HepG2 (cell line): ENCODE data around the gene SLC25A51. TPM values are rescaled to one million over a fixed set of nuclear protein-coding genes. Genes with fewer than 3 reads are reported as not detected.
A peak's percentile ranks its signal among the peaks of the same experiment; 100 is the strongest.

Experiments
- ATAC-seq: fragments of 200-7000 bp; cut with Tn5 transposase; 3 replicates; pipeline ENCODE4 v1.9.1; 2020; ENCODE audit warnings: mild to moderate bottlenecking, moderate library complexity
- BruUV-seq: library from RNA; stranded (reverse); fragments of 400-500 nt; replicated peaks from 2 replicates; lab custom pipeline; 2021; lab: Mats Ljungman, UMichigan
- CTCF ChIA-PET: fragments of 300-600 bp; formaldehyde crosslinking; extraction: SDS; loops from one replicate; lab custom pipeline; 2021; ENCODE audit warnings: low total read pairs, inconsistent platforms, low intra/inter-chr PET ratio; lab: Yijun Ruan, JAX
- POLR2A ChIA-PET: fragments of 350-600 bp; sonication (Branson Sonifier 250); formaldehyde crosslinking; loops from one replicate; lab custom pipeline; 2020; ENCODE audit warnings: antibody characterized with exemption, inconsistent platforms; lab: Yijun Ruan, JAX
- DNase-seq: peaks from one replicate; pipeline ENCODE4 v3.0.0-alpha.2; 2015; ENCODE audit warnings: low spot score
- FAIRE-seq: peaks from 3 replicates; lab custom pipeline; 2011; peaks lifted over from hg19 to GRCh38; lab: Jason Lieb, UNC
- H2AFZ ChIP-seq: one replicate; pipeline ENCODE4 v1.6.1; 2011; ENCODE audit warnings: low read length, inconsistent platforms
- H3K27ac ChIP-seq: fragments of 300-600 bp; 3 replicates; pipeline ENCODE4 v1.8.0; 2011; ENCODE audit warnings: mixed run types, mild to moderate bottlenecking, mixed read lengths, low read length, inconsistent platforms; ENCODE audit not compliant: insufficient read depth; ENCODE audit errors: extremely low read length
- H3K27me3 ChIP-seq, 2 experiments: fragments of 200-600 bp in 1 of 2; 2 replicates in 1 of 2; 3 replicates in 1 of 2; pipeline versions ENCODE4 v1.6.0 to v1.8.0; 2011; ENCODE audit warnings: low read length in 2 of 2, mild to moderate bottlenecking in 2 of 2, moderate library complexity in 2 of 2, inconsistent platforms in 1 of 2; ENCODE audit not compliant: insufficient read depth in 2 of 2, control insufficient read depth in 1 of 2
- H3K36me3 ChIP-seq, 2 experiments: fragments of 200-600 bp in 1 of 2; replicated peaks in 1 of 2; 2 replicates in 1 of 2; 3 replicates in 1 of 2; pipeline versions ENCODE4 v1.5.1 to v1.8.0; 2011; ENCODE audit warnings: low read length in 2 of 2, inconsistent platforms in 1 of 2; ENCODE audit not compliant: insufficient read depth in 2 of 2, control insufficient read depth in 1 of 2
- H3K4me1 ChIP-seq: 2 replicates; pipeline ENCODE4 v1.5.1; 2012; ENCODE audit warnings: low read length, inconsistent platforms; ENCODE audit not compliant: insufficient read depth
- H3K4me2 ChIP-seq: 2 replicates; pipeline ENCODE4 v1.6.0; 2011; ENCODE audit warnings: low read depth, low read length, inconsistent platforms
- H3K4me3 ChIP-seq, 3 experiments: fragments of 200-600 bp in 1 of 3; sonication (generic), shearing (Covaris generic) in 1 of 3; replicated peaks in 1 of 3; 2 replicates each; pipeline ENCODE4 v1.5.1; 2011 to 2016; ENCODE audit warnings: low read length in 3 of 3, inconsistent platforms in 2 of 3, low read depth in 2 of 3, mild to moderate bottlenecking in 2 of 3, control low read depth in 1 of 3, mixed read lengths in 1 of 3; ENCODE audit not compliant: insufficient read depth in 1 of 3
- H3K79me2 ChIP-seq: one replicate; pipeline ENCODE4 v1.6.1; 2011; ENCODE audit warnings: low read length, inconsistent platforms; ENCODE audit not compliant: insufficient read depth
- H3K9ac ChIP-seq: 2 replicates; pipeline ENCODE4 v1.6.0; 2011; ENCODE audit warnings: mild to moderate bottlenecking, low read depth, low read length, inconsistent platforms; ENCODE audit not compliant: insufficient read depth
- H3K9me3 ChIP-seq: 2 replicates; pipeline ENCODE4 v1.5.1; 2012; ENCODE audit warnings: mild to moderate bottlenecking, low read length
- H4K20me1 ChIP-seq: 2 replicates; pipeline ENCODE4 v1.6.0; 2011; ENCODE audit warnings: inconsistent platforms, mild to moderate bottlenecking, low read length, moderate library complexity; ENCODE audit not compliant: insufficient read depth
- PTBP1 ChIP-seq: fragments of 200-400 bp; formaldehyde crosslinking; IDR thresholded peaks from 2 replicates; pipeline ENCODE4 v1.6.1; 2018; ENCODE audit warnings: low read length, low read depth; ENCODE audit not compliant: poor library complexity, severe bottlenecking
- RFX1 ChIP-seq: fragments of 450-650 bp; IDR thresholded peaks from 2 replicates; pipeline ENCODE4 v1.6.1; 2017
- SRSF9 ChIP-seq: fragments of 200-400 bp; formaldehyde crosslinking; IDR thresholded peaks from 2 replicates; pipeline ENCODE4 v1.6.1; 2018; ENCODE audit warnings: borderline replicate concordance, mild to moderate bottlenecking, low read depth, low read length; ENCODE audit not compliant: insufficient read depth, poor library complexity, severe bottlenecking
- SYNCRIP ChIP-seq: fragments of 200-400 bp; formaldehyde crosslinking; IDR thresholded peaks from 2 replicates; pipeline ENCODE4 v1.6.1; 2018; ENCODE audit warnings: mild to moderate bottlenecking, low read depth, low read length; ENCODE audit not compliant: insufficient read depth
- TCF12 ChIP-seq, 2 experiments: fragments of 450-650 bp in 1 of 2; sonication (generic) in 1 of 2; formaldehyde crosslinking in 1 of 2; IDR thresholded peaks; 2 replicates each; pipeline versions ENCODE4 v1.6.1 to v1.8.0; 2017 to 2022; ENCODE audit warnings: antibody characterized with exemption in 1 of 2, mild to moderate bottlenecking in 1 of 2, missing genetic modification reagents in 1 of 2, moderate library complexity in 1 of 2
- ZNF10 ChIP-seq: sonication (generic); formaldehyde crosslinking; IDR thresholded peaks from 2 replicates; pipeline ENCODE4 v1.4.0; 2020; ENCODE audit warnings: mild to moderate bottlenecking, low read depth, missing genetic modification reagents, borderline replicate concordance
- ZNF121 ChIP-seq: sonication (generic); formaldehyde crosslinking; IDR thresholded peaks from 2 replicates; pipeline ENCODE4 v1.5.0; 2020; ENCODE audit warnings: mild to moderate bottlenecking, missing genetic modification reagents
- ZNF567 ChIP-seq: sonication (generic); formaldehyde crosslinking; IDR thresholded peaks from 2 replicates; pipeline ENCODE4 v1.8.1; 2023; ENCODE audit warnings: mild to moderate bottlenecking, missing genetic modification reagents, borderline replicate concordance
- ZNF629 ChIP-seq: sonication (generic); formaldehyde crosslinking; conservative IDR thresholded peaks from 2 replicates; pipeline ENCODE4 v1.5.0; 2020; ENCODE audit warnings: missing genetic modification reagents
- ZNF746 ChIP-seq: sonication (generic); formaldehyde crosslinking; IDR thresholded peaks from 2 replicates; pipeline ENCODE4 v1.8.0; 2022; ENCODE audit warnings: mild to moderate bottlenecking, missing genetic modification reagents
- ZNF816 ChIP-seq: sonication (generic); formaldehyde crosslinking; IDR thresholded peaks from 2 replicates; pipeline ENCODE4 v1.8.0; 2022; ENCODE audit warnings: missing genetic modification reagents, mild to moderate bottlenecking, borderline replicate concordance
- WGBS: methylation state at CpG from one replicate; pipeline ENCODE4 v1.1.6; 2017; ENCODE audit warnings: low lambda C conversion rate; 5-methylcytosine and 5-hydroxymethylcytosine counted together
- in situ Hi-C: cut with HindIII; loops from 2 replicates; pipeline ENCODE4 v1.10.0; 2017; ENCODE audit warnings: low pct_unique_long_range_greater_than_20kb; ENCODE audit not compliant: extremely low pct_ligation_motif_present
- intact Hi-C: fragments of 100-400 bp; cut with micrococcal nuclease; formaldehyde crosslinking; loops from one replicate; pipeline ENCODE4 v1.10.0; 2022; ENCODE audit not compliant: unreplicated experiment
- polyA plus RNA-seq, 8 experiments: library from polyadenylated mRNA; depleted of rRNA in 3 of 8; stranded (reverse) in 7 of 8; unstranded in 1 of 8; fragments of >200 nt; fragmentation: Illumina TruSeq in 4 of 8; extraction: Trizol in 4 of 8; gene quantifications; 2 replicates each; pipeline versions ENCODE4 v1.2.1 to v1.2.3, GENCODE V29; 2011 to 2016; ENCODE audit warnings: low read depth in 4 of 8, missing spikeins in 1 of 8, mixed read lengths in 1 of 8; ENCODE audit not compliant: insufficient read depth in 1 of 8
- total RNA-seq, 5 experiments: library from RNA; depleted of rRNA; stranded (reverse); fragments of >200 nt; fragmentation: Illumina TruSeq; extraction: Trizol; gene quantifications; 2 replicates each; pipeline ENCODE4 v1.2.3, GENCODE V29; 2016; ENCODE audit warnings: low read depth in 1 of 5
- TF ChIP-seq, protein P1 (sequence below): sonication (generic); formaldehyde crosslinking; IDR thresholded peaks from 2 replicates; pipeline ENCODE4 v1.8.1; 2022; ENCODE audit warnings: mild to moderate bottlenecking, missing genetic modification reagents
- TF ChIP-seq, protein P2 (sequence below): sonication (generic); formaldehyde crosslinking; IDR thresholded peaks from 2 replicates; pipeline ENCODE4 v1.8.1; 2023; ENCODE audit warnings: missing genetic modification reagents, inconsistent platforms, borderline replicate concordance

Gene SLC25A51
- total and polyA plus RNA-seq, 2 of the 13 experiments (the other 11 are each of a cell fraction or from before 2014, with no cell fraction given), result 14.6 to 37.7 TPM

DNA sequence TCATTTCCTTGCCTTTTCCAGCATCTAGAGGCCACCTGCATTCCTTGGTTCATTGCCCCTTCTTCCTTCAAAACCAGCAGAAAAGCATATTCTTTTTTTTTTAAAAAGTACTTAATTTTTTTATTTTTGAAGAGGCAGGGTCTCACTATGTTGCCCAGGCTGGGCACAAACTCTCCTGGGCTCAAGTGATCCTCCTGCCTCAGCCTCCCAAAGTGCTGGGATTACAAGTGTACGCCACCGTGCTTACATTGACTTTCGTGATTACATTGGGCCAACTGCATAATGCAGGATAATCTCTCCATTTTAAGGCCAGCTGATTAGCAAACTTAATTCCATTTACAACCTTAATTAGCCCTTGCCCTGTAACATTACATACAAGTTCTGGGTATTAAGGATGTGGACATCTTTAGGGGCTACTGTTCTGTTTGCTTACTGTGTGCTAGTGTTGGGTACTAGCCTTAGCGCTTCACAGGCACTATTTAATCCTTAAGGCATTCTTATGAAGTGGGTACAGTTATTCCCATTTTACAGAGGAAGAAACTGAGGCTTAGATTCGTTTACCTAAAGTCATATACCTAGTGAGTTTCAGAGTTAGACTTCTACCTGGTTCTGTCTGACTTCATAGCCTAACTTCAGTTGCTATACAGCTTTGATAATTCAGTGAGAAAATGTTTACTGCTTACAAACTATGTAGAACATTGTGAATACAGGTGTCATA, 33.7 kb downstream of the SLC25A51 start:
- no peaks in the 10 kb centered on the region for H3K36me3 ChIP-seq
- no peak for DNase-seq
- POLR2A ChIA-PET, result no interaction called here
- no peak overlapping the region for H3K9ac ChIP-seq
- no peaks in the 10 kb centered on the region for H4K20me1 ChIP-seq
- H3K4me3 ChIP-seq, result no peak overlapping the region
- no peaks in the 10 kb centered on the region for H3K4me1 ChIP-seq
- H3K79me2 ChIP-seq, result no peaks in the 10 kb centered on the region
- H3K9me3 ChIP-seq, result no peaks in the 10 kb centered on the region
- no peak overlapping the region for H3K4me2 ChIP-seq
- BruUV-seq, result no TSS peak
- FAIRE-seq, result no peak
- CTCF ChIA-PET, result no interaction called here
- no peak for TF ChIP-seq SYNCRIP
- no peak for TF ChIP-seq RFX1
- no peak for TF ChIP-seq PTBP1
- TF ChIP-seq ZNF567 (CRISPR knock-in tag), result no peak
- no peak for TF ChIP-seq ZNF746 (CRISPR knock-in tag)
- TF ChIP-seq, protein P1, sequence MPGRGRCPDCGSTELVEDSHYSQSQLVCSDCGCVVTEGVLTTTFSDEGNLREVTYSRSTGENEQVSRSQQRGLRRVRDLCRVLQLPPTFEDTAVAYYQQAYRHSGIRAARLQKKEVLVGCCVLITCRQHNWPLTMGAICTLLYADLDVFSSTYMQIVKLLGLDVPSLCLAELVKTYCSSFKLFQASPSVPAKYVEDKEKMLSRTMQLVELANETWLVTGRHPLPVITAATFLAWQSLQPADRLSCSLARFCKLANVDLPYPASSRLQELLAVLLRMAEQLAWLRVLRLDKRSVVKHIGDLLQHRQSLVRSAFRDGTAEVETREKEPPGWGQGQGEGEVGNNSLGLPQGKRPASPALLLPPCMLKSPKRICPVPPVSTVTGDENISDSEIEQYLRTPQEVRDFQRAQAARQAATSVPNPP (CRISPR knock-in tag), result no peak
- no peak for TF ChIP-seq ZNF10 (CRISPR knock-in tag)
- TF ChIP-seq ZNF816 (CRISPR knock-in tag), result no peak
- peak; percentile 54 for TF ChIP-seq ZNF629
- TF ChIP-seq SRSF9, result no peak
- no peak for TF ChIP-seq TCF12 (IDR thresholded peaks at IDR 0.05)
- no peak for TF ChIP-seq TCF12 (CRISPR knock-in tag; IDR thresholded peaks at IDR 0.05)
- TF ChIP-seq ZNF121 (CRISPR knock-in tag), result 0 out of 2 replicates have a peak, but pooled peaks have one; percentile 11
- TF ChIP-seq, protein P2, sequence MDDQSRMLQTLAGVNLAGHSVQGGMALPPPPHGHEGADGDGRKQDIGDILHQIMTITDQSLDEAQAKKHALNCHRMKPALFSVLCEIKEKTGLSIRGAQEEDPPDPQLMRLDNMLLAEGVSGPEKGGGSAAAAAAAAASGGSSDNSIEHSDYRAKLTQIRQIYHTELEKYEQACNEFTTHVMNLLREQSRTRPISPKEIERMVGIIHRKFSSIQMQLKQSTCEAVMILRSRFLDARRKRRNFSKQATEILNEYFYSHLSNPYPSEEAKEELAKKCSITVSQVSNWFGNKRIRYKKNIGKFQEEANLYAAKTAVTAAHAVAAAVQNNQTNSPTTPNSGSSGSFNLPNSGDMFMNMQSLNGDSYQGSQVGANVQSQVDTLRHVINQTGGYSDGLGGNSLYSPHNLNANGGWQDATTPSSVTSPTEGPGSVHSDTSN (CRISPR knock-in tag), result no peak
- TF ChIP-seq, all 625 proteins: peak for 2
- WGBS, result 83% methylated on average over 5 of the region's 5 CpGs
- in situ Hi-C loops, result no loop called here
- intact Hi-C loops, result no loop called here
- ATAC-seq, result no peak
- Histone ChIP-seq H3K27ac (no peak overlapping the region), H3K27me3 (no peaks in the 10 kb centered on the region), H2AFZ (no peak overlapping the region)
